HepG2 (cell line): ENCODE results near the gene CLDN14. TPM values are rescaled to one million over a fixed set of nuclear protein-coding genes. Genes with fewer than 3 reads are reported as not detected.

Experiments used
- CBFB ChIP-seq: sonication (generic); formaldehyde crosslinking; IDR thresholded peaks from 2 replicates; pipeline ENCODE4 v1.4.0; 2020; ENCODE audit warnings: missing genetic modification reagents
- CHD2 ChIP-seq: IDR thresholded peaks from 2 replicates; pipeline ENCODE4 v1.6.1; 2011; ENCODE audit warnings: low read depth, low read length, improper control_type of control experiment
- DDIT3 ChIP-seq: sonication (generic); formaldehyde crosslinking; IDR thresholded peaks from 2 replicates; pipeline ENCODE4 v1.4.0; 2020; ENCODE audit warnings: mild to moderate bottlenecking, missing genetic modification reagents
- ELF3 ChIP-seq: IDR thresholded peaks from 2 replicates; pipeline ENCODE4 v1.6.1; 2016; ENCODE audit warnings: missing genetic modification reagents, missing compliant biosample characterization
- FOXP1 ChIP-seq, 2 experiments: fragments of 450-650 bp in 1 of 2; IDR thresholded peaks; 2 replicates each; pipeline ENCODE4 v1.6.1; 2017 to 2018; ENCODE audit warnings: antibody characterized with exemption in 1 of 2
- FOXP4 ChIP-seq: sonication (generic); formaldehyde crosslinking; IDR thresholded peaks from 2 replicates; pipeline ENCODE4 v1.4.0; 2020; ENCODE audit warnings: missing genetic modification reagents
- GABPB1 ChIP-seq: IDR thresholded peaks from 2 replicates; pipeline ENCODE4 v1.6.1; 2016; ENCODE audit warnings: mild to moderate bottlenecking, missing genetic modification reagents, moderate library complexity, missing compliant biosample characterization
- HIVEP1 ChIP-seq: sonication (generic); formaldehyde crosslinking; IDR thresholded peaks from 2 replicates; pipeline ENCODE4 v1.4.0; 2020; ENCODE audit warnings: mild to moderate bottlenecking, missing genetic modification reagents
- KDM4B ChIP-seq: sonication (generic); formaldehyde crosslinking; IDR thresholded peaks from 2 replicates; pipeline ENCODE4 v1.4.0; 2020; ENCODE audit warnings: missing genetic modification reagents
- KMT2A ChIP-seq: sonication (generic); formaldehyde crosslinking; IDR thresholded peaks from 2 replicates; pipeline ENCODE4 v1.4.0; 2020; ENCODE audit warnings: missing genetic modification reagents
- MAFG ChIP-seq: sonication (generic); formaldehyde crosslinking; IDR thresholded peaks from 2 replicates; pipeline ENCODE4 v1.5.1; 2020; ENCODE audit warnings: mild to moderate bottlenecking, missing genetic modification reagents
- NCOA2 ChIP-seq: sonication (generic); formaldehyde crosslinking; IDR thresholded peaks from 2 replicates; pipeline ENCODE4 v1.8.0; 2022; ENCODE audit warnings: inconsistent platforms
- NR2F1 ChIP-seq, 2 experiments: fragments of 450-650 bp in 1 of 2; formaldehyde crosslinking in 1 of 2; IDR thresholded peaks; 2 replicates each; pipeline versions ENCODE4 v1.5.0 to v1.6.1; 2016 to 2020; ENCODE audit warnings: mild to moderate bottlenecking in 1 of 2, missing compliant biosample characterization in 1 of 2, missing genetic modification reagents in 1 of 2, moderate library complexity in 1 of 2
- PITX1 ChIP-seq: sonication (generic); formaldehyde crosslinking; IDR thresholded peaks from 2 replicates; pipeline ENCODE4 v1.5.1; 2020; ENCODE audit warnings: mild to moderate bottlenecking, missing genetic modification reagents
- POLR2AphosphoS5 ChIP-seq: IDR thresholded peaks from 2 replicates; pipeline ENCODE4 v1.6.1; 2012; ENCODE audit warnings: low read depth, low read length
- RCOR2 ChIP-seq: IDR thresholded peaks from 2 replicates; pipeline ENCODE4 v1.6.1; 2016; ENCODE audit warnings: missing biosample characterization, missing genetic modification reagents
- SNAPC2 ChIP-seq: sonication (generic); formaldehyde crosslinking; IDR thresholded peaks from 2 replicates; pipeline ENCODE4 v1.8.1; 2022; ENCODE audit warnings: mild to moderate bottlenecking, missing genetic modification reagents
- ZBTB26 ChIP-seq: IDR thresholded peaks from 2 replicates; pipeline ENCODE4 v1.6.1; 2016; ENCODE audit warnings: missing compliant biosample characterization, missing genetic modification reagents, borderline replicate concordance
- ZBTB38 ChIP-seq: sonication (generic); formaldehyde crosslinking; IDR thresholded peaks from 2 replicates; pipeline ENCODE4 v1.5.1; 2020; ENCODE audit warnings: mild to moderate bottlenecking, missing genetic modification reagents
- ZNF160 ChIP-seq: sonication (generic); formaldehyde crosslinking; IDR thresholded peaks from 2 replicates; pipeline ENCODE4 v1.8.0; 2022; ENCODE audit warnings: mild to moderate bottlenecking, inconsistent platforms, missing genetic modification reagents
- ZNF225 ChIP-seq: sonication (generic); formaldehyde crosslinking; IDR thresholded peaks from 2 replicates; pipeline ENCODE4 v1.4.0; 2020; ENCODE audit warnings: mild to moderate bottlenecking, missing genetic modification reagents
- ZNF629 ChIP-seq: sonication (generic); formaldehyde crosslinking; conservative IDR thresholded peaks from 2 replicates; pipeline ENCODE4 v1.5.0; 2020; ENCODE audit warnings: missing genetic modification reagents
- ZNF652 ChIP-seq: IDR thresholded peaks from 2 replicates; pipeline ENCODE4 v1.6.1; 2016; ENCODE audit warnings: low read depth, borderline replicate concordance
- ZNF746 ChIP-seq: sonication (generic); formaldehyde crosslinking; IDR thresholded peaks from 2 replicates; pipeline ENCODE4 v1.8.0; 2022; ENCODE audit warnings: mild to moderate bottlenecking, missing genetic modification reagents
- ZNF777 ChIP-seq: sonication (generic); formaldehyde crosslinking; IDR thresholded peaks from 2 replicates; pipeline ENCODE4 v1.4.0; 2020; ENCODE audit warnings: missing genetic modification reagents
- ZNF782 ChIP-seq: sonication (generic); formaldehyde crosslinking; IDR thresholded peaks from 2 replicates; pipeline ENCODE4 v1.4.0; 2020; ENCODE audit warnings: missing genetic modification reagents, mild to moderate bottlenecking, borderline replicate concordance
- ZNF792 ChIP-seq: IDR thresholded peaks from 2 replicates; pipeline ENCODE4 v1.6.1; 2016
- polyA plus RNA-seq, 8 experiments: library from polyadenylated mRNA; depleted of rRNA in 3 of 8; stranded (reverse) in 7 of 8; unstranded in 1 of 8; fragments of >200 nt; fragmentation: Illumina TruSeq in 4 of 8; extraction: Trizol in 4 of 8; gene quantifications; 2 replicates each; pipeline versions ENCODE4 v1.2.1 to v1.2.3, GENCODE V29; 2011 to 2016; ENCODE audit warnings: low read depth in 4 of 8, missing spikeins in 1 of 8, mixed read lengths in 1 of 8; ENCODE audit not compliant: insufficient read depth in 1 of 8
- total RNA-seq, 5 experiments: library from RNA; depleted of rRNA; stranded (reverse); fragments of >200 nt; fragmentation: Illumina TruSeq; extraction: Trizol; gene quantifications; 2 replicates each; pipeline ENCODE4 v1.2.3, GENCODE V29; 2016; ENCODE audit warnings: low read depth in 1 of 5
- TF ChIP-seq, protein P1 (sequence below): IDR thresholded peaks from 2 replicates; pipeline ENCODE4 v1.6.1; 2016

The CLDN14 gene
- total and polyA plus RNA-seq, 2 of the 13 experiments (the other 11 are each of a cell fraction or from before 2014, with no cell fraction given), result 1.1 to 1.4 TPM

DNA sequence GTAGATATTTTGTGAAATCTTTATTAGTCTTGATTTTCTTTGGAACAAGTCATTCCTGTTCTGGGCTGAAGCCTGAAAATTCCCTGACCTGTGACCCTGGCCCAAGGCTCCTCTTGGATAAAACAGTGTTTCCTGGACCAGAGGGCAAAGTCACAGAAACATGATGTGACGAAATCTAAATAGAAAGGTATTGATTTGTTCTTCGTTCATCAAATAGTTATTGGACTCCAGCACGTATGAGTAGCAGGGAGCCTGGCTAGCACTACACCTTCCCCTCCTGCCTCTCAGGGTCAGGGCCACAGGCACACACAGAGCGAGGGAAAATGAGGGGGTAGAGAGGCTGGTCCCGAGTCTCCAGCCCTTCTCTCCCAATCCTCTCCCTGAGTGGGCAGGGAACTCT is 1.7 kb upstream of the CLDN14 start (continued):
- TF ChIP-seq FOXP4 (CRISPR knock-in tag), result peak; percentile 91
- peak; percentile 91 for TF ChIP-seq ELF3 (CRISPR knock-in tag)
- 0 out of 2 replicates have a peak, but pooled peaks have one; percentile 44 for TF ChIP-seq KMT2A (CRISPR knock-in tag)
- no peak for TF ChIP-seq ZNF160
- TF ChIP-seq ZBTB38, result peak; percentile 37; the same call in 1 of the 2 replicates
- no peak for TF ChIP-seq ZNF782 (CRISPR knock-in tag)
- TF ChIP-seq ZNF225, result no peak
- no peak for TF ChIP-seq SNAPC2 (CRISPR knock-in tag)
- TF ChIP-seq CHD2, result no peak
- peak; percentile 83 for TF ChIP-seq ZNF746
- no peak; the same call in 1 of the 2 replicates for TF ChIP-seq POLR2AphosphoS5
- peak; percentile 48; the same call in 1 of the 2 replicates for TF ChIP-seq ZNF652 (CRISPR knock-in tag)
- TF ChIP-seq CBFB (CRISPR knock-in tag), result no peak
- TF ChIP-seq FOXP1 (IDR thresholded peaks at IDR 0.05), result no peak
- TF ChIP-seq FOXP1 (CRISPR knock-in tag; IDR thresholded peaks at IDR 0.05), result peak; percentile 91
- TF ChIP-seq, protein P1, sequence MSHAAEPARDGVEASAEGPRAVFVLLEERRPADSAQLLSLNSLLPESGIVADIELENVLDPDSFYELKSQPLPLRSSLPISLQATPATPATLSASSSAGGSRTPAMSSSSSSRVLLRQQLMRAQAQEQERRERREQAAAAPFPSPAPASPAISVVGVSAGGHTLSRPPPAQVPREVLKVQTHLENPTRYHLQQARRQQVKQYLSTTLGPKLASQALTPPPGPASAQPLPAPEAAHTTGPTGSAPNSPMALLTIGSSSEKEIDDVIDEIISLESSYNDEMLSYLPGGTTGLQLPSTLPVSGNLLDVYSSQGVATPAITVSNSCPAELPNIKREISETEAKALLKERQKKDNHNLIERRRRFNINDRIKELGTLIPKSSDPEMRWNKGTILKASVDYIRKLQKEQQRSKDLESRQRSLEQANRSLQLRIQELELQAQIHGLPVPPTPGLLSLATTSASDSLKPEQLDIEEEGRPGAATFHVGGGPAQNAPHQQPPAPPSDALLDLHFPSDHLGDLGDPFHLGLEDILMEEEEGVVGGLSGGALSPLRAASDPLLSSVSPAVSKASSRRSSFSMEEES (CRISPR knock-in tag), result peak; percentile 25; the same call in 1 of the 2 replicates
- TF ChIP-seq NR2F1 (CRISPR knock-in tag; IDR thresholded peaks at IDR 0.05), result peak; percentile 98
- TF ChIP-seq ZNF777 (CRISPR knock-in tag), result no peak
- TF ChIP-seq ZNF629 (CRISPR knock-in tag), result peak; percentile 55; the same call in 1 of the 2 replicates
- no peak for TF ChIP-seq HIVEP1 (CRISPR knock-in tag)
- no peak; the same call in 1 of the 2 replicates for TF ChIP-seq ZBTB26 (CRISPR knock-in tag)
- no peak for TF ChIP-seq ZNF792 (CRISPR knock-in tag)
- TF ChIP-seq PITX1 (CRISPR knock-in tag), result peak; percentile 82
- peak; percentile 91 for TF ChIP-seq NCOA2
- TF ChIP-seq RCOR2 (CRISPR knock-in tag), result peak; percentile 98
- peak; percentile 28 for TF ChIP-seq GABPB1 (CRISPR knock-in tag)
- no peak for TF ChIP-seq MAFG (CRISPR knock-in tag)
- TF ChIP-seq KDM4B (CRISPR knock-in tag), result peak; percentile 73; the same call in 1 of the 2 replicates
- peak; percentile 46; the same call in 1 of the 2 replicates for TF ChIP-seq DDIT3
